SKM-1 (cell line): Measurements from ENCODE around the gene ACAD9.

Experiments
- DNase-seq: peaks from one replicate; lab custom pipeline; 2025; ENCODE audit not compliant: unreplicated experiment; lab: John Stamatoyannopoulos, UW

ACAD9 gene

DNA sequence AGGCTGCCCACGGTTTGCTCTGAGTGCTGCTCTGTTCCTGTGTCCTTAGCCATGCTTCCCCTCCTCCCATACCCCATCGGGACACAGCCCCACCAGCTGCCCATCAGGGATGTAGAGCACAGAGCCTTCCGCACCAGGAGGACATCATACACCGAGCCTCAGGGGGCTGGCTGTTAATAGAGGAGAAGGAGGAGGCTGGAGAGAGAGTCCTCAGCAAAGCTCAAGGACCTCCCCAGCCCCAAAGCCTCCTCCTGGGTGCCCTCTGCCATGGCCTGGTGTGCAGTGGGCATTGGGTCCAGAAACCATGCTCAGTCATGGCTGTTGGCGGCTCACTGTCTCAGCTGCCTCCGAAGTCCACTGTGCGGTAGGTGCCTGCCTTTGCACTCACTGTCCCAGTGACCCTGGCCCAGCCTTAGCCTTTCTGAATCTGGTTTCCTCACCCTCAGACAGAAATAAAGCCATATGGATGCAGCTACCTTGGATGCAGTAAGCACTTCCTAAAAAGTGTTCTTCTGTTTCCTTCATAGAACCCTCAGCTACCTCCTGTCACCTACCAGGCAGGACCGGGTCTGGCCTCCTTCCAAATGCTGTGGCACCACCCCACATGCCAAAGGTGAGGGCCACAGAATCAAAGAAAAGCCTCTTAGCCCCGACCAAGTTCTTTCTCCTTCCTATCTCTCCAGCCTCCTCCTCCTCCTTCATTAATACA, 53.9 kb downstream of the ACAD9 start:
- DNase-seq: no peak

DNA sequence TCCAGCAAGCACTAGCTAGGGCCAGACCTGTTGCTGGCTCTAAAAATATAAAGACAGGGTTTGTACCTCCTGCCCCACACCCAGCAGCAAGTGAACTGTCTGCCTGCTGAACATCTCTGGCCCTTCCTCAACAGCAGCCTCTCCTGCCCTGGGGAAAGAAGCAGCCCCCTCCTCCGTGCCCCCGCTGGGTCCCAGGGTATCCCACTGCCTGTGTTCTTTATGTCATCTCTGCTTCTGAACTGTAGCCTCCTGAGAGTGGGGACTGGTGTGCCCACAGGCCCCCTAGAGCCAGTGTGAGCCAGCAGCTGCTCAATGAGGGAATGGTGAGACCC, 54.5 kb downstream of the ACAD9 start:
- DNase-seq: no peak

DNA sequence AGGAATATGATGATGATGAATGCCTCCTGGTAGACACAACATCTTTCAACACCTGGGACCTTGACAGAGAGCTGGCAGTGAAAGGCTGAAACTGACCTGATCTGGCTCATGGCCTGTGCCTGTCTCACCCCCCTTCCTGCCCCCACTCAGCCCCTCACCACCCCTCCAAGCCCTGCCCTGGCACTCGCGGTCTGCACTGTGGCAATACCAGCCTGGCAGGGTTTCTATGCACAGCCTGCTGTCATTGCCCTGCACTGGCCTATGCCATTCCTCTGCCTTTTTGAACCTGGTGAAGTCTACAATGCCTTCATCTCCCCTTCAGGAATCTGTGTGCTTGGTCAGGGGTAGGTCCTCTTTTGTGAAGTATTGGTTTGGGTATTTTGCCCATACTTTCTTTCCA, 56.5 kb downstream of the ACAD9 start:
- no peak for DNase-seq

DNA sequence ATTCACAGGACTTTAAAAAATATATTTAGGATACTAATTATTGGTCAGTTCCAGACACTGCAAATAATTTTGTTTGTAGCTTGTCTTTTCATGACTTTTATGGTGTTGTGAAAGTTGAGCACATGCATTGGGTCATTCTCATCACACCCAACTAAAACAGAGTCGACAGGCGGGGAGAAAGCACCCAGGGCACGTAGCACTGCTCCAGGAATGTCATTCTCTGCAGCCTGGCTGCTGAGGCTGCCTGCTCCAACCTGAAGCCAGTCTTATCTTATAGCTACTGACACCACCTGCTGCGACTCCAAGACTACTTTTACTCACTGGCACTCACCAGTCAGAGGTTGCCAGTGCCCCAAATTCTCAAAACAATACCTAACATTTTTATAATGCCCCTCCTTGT, 56.9 kb downstream of the ACAD9 start:
- DNase-seq: no peak

DNA sequence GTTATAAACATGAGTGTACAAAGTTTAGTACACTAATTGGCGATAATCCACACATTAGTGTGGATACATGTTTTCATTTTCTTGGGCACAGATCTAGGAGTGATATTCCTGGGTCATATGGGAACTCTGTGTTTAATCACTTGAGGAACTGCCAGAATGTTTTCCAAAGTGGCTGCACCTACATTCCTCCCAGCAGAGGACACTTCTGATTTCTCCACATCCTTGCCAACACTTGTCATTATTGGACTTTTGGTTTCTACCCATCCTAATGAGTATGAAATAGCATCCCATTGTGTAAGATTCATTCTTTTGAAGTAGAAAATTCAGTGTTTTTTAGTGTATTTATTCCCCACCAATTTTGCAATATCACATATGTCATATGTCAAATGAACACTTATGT, 60.8 kb downstream of the ACAD9 start:
- DNase-seq: no peak

DNA sequence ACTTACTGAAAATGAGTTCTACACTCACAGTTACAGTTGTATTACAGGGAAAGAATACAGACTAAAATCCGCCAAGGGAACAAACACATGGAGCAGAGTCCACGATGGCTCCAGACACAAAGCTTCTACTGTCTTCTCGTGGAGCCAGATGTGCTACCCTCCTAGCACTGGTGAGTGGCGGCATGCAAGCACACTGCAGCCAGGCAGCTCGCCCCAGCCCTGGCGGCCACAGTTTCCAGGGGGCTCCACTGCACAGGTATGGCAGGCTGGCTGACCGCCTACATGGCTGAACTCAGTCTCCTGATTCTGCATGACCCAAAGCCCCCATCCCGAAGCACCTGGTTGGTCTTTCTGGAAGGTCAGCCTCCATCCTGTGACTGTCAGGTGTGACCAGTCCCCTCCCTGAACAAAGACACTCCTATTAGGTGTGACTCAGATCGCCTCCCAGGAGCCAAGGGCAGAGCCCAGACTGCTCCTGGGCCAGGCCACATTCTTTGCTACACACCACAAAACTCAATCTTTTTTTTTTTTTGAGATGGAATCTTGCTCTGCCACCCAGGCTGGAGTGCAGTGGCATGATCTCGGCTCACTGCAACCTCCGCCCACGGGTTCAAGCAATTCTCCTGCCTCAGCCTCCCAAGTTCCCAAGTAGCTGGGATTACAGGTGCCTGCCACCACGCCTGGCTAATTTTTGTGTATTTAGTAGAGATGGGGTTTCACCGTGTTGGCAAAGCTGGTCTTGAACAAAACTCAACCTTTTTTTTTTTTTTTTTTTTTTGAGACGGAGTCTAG, 62.9 kb downstream of the ACAD9 start:
- no peak for DNase-seq

DNA sequence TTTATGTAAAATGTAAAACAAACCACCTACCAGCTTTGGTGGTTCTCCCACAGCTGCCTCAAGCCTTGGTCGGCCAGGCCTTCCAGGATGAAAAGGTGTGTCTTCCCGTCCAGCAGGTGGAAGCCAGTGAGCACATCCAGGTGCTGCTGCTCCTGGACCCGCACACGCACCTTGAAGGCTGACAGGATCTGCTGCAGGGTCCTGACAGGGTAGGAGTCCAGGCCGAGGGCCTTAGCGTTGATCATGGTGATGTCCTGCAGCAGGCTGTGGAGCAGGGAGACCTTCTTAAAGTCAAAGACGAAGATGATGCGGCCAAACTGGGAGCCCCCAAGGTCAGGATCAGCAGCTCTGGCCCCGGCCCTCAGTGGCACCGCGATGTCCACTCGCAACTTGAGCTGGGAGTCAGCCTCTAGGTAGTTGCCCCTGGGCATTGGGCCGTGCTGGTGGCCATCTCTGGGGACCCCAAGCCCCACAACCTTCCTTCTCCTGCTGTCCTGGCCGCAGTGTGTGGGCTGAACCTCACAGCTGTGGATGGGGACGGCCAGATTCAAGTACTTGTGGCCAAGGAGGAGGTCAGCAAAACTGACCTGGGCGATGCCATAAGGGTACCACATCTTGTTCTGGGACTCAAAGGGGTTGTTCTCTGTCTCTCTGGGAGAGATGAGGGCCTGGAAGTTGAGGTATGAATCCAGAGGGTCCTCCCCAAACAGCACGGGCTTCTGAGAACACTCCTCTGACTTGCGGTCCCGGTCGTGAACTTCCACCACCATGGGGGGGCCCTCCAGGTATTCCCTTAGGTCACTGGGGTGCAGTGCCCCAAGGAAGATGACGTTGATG, 65.8 kb downstream of the ACAD9 start:
- no peak for DNase-seq

DNA sequence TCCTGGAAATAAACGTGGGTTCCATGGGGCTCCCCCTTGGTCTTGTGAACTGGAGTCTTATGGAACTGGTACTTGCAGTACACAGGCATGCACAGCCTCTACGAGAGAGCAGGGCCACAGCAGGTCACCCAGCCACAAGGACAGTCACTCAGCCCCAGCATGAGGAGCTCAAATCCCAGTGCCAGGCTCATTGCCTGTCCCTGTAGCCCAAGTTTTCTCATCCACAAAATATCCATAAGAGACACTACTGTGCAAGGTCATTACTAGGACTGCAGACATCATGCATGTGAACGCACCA, 66.4 kb downstream of the ACAD9 start:
- DNase-seq: no peak

DNA sequence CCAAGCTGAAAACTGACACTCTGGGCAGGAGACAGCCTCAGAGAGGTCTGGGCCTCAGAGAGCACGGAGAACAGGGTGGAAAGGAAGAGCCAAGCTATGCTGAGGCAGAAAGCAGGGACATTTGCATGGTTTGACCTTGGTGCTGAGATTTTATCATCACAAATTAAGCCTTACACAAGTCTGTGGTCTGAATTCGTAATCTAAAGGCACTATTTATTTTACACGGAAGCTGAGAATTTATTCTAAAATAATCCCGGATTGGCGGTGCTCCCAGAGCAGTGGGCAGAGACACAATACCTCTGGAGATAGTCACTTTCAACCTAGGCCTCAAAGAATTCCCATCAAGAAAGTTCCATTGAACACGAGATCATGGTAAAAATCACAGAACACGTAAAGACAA, 67.0 kb downstream of the ACAD9 start:
- no peak for DNase-seq

DNA sequence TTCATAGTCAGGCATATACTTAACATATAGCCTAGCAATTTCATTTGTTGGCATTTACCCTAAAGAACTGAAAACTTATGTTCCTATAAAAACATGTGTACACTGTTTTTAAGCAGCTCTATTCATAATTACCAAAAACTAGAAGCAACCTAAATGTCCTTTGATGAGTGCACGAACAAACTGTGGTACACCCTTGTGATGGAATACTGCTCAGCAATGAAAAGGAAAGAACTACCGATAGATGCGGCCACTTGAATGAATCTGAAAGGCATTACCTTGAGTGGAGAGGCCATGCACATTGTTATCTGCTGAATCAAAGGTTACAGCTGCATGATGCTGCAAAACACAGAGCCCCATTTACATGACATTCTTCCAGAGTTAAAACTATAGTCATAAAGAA, 69.7 kb downstream of the ACAD9 start:
- DNase-seq: no peak

DNA sequence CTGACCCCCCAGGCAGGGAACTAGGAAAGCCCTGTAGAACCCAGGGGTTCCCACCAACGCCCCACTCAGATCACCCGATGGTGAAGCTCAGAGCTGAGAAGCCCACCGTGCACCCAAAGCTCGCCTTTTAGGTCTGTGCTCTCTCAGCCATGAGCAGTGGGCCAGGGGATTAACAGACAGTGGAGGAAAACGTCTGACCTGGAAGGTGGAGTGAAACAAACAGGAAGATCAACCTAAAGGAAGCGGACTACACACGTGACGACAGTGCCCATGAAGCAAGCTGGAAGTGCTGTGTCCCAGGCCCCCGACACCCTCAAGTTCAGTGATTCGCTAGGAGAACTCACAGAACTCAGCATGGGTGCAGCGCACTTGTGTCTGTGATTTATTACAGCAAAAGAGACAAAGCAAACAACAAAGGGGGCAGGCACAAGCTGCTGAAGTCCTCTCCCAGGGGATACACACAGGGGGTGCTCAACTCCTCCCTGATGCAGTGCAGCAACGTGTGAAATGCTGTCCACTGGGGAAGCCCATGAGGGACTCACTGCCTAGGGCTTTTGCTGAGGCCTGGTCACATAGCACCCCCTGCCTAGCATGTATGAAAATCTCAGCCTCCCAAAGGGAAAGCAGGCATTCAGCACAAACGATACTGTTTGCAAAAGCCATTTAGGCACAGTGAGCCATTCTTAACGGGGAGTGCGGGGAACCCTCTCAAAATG, 71.0 kb downstream of the ACAD9 start:
- DNase-seq: no peak

DNA sequence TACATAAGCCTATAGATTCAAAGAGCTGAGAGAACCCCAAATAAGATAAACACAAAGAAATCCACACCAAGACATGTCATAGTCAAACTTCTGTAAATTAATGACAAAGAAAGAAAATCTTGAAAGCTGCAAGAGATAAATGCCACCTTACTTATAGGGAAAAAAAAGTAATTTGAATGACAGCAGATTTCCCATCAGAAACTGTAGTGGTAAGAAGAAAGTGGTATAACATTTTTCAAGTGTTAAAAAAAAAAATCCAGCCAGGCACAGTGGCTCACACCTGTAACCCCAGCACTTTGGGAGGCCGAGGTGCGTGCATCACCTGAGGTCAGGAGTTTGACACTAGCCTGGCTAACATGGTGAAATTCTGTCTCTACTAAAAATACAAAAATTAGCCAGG, 77.0 kb downstream of the ACAD9 start:
- no peak for DNase-seq
